SU-DHL-6 (cell line): ENCODE results near the gene HLF.

Experiments used
- H2AFZ ChIP-seq: fragments of 200-600 bp; sonication (generic); 2 replicates; pipeline ENCODE4 v1.6.1; 2014; ENCODE audit warnings: low read depth, mild to moderate bottlenecking, moderate library complexity, mixed read lengths, antibody characterized with exemption, low read length; ENCODE audit not compliant: severe bottlenecking
- H3F3A ChIP-seq: fragments of 200-600 bp; shearing (Covaris generic); 2 replicates; pipeline ENCODE4 v1.6.0; 2016; ENCODE audit warnings: antibody characterized with exemption, mild to moderate bottlenecking; ENCODE audit not compliant: insufficient read depth
- H3K27ac ChIP-seq: fragments of 200-600 bp; sonication (generic); 2 replicates; pipeline ENCODE4 v1.5.1; 2016; ENCODE audit warnings: low read depth, mild to moderate bottlenecking, low read length, moderate library complexity, mixed read lengths
- H3K27me3 ChIP-seq: fragments of 200-600 bp; sonication (generic), shearing (Covaris generic); 2 replicates; pipeline ENCODE4 v1.6.0; 2014; ENCODE audit warnings: mild to moderate bottlenecking, low read length
- H3K36me3 ChIP-seq: fragments of 200-600 bp; sonication (generic); 2 replicates; pipeline ENCODE4 v1.6.1; 2014; ENCODE audit warnings: mild to moderate bottlenecking, low read length, mixed read lengths
- H3K4me2 ChIP-seq: fragments of 300-600, 200-600 bp; shearing (Covaris generic), sonication (generic); 2 replicates; pipeline ENCODE4 v1.6.0; 2014; ENCODE audit warnings: low read length, low read depth, mild to moderate bottlenecking; ENCODE audit not compliant: poor library complexity, severe bottlenecking
- H3K4me3 ChIP-seq: fragments of 200-600 bp; sonication (generic); 2 replicates; pipeline ENCODE4 v1.5.1; 2014; ENCODE audit warnings: antibody characterized with exemption, low read length, mild to moderate bottlenecking, mixed read lengths; ENCODE audit not compliant: insufficient read depth, poor library complexity, severe bottlenecking
- H3K79me2 ChIP-seq: fragments of 200-600 bp; sonication (generic); 2 replicates; pipeline ENCODE4 v1.6.1; 2014; ENCODE audit warnings: mild to moderate bottlenecking, low read length, moderate library complexity; ENCODE audit not compliant: insufficient read depth
- H3K9ac ChIP-seq: fragments of 200-600 bp; sonication (generic); 2 replicates; pipeline ENCODE4 v1.7.0; 2014; ENCODE audit warnings: mild to moderate bottlenecking, low read length
- H3K9me2 ChIP-seq: fragments of 200-600 bp; sonication (generic); replicated peaks from 2 replicates; pipeline ENCODE4 v1.6.1; 2014; ENCODE audit warnings: low read length; ENCODE audit not compliant: insufficient read depth
- H3K9me3 ChIP-seq: fragments of 200-600 bp; sonication (generic); 2 replicates; pipeline ENCODE4 v1.6.1; 2014; ENCODE audit warnings: low read length, mixed read lengths; ENCODE audit not compliant: insufficient read depth
- H4K20me1 ChIP-seq: fragments of 200-600 bp; sonication (generic); 2 replicates; pipeline ENCODE4 v1.6.1; 2014; ENCODE audit warnings: low read depth, mild to moderate bottlenecking, antibody characterized with exemption, low read length, moderate library complexity, mixed read lengths
- CTCF ChIP-seq: fragments of 200-600 bp; sonication (generic); IDR thresholded peaks from one replicate; pipeline ENCODE4 v1.5.1; 2017; ENCODE audit warnings: antibody characterized with exemption, mild to moderate bottlenecking, low read length, moderate library complexity; ENCODE audit not compliant: insufficient read depth, poor library complexity, severe bottlenecking
- EZH2phosphoT487 ChIP-seq: fragments of 200-600 bp; sonication (generic), shearing (Covaris generic); conservative IDR thresholded peaks from 2 replicates; pipeline ENCODE4 v1.6.1; 2018; ENCODE audit warnings: mild to moderate bottlenecking, antibody characterized with exemption, low read length, moderate library complexity, mixed read lengths

The HLF gene

DNA sequence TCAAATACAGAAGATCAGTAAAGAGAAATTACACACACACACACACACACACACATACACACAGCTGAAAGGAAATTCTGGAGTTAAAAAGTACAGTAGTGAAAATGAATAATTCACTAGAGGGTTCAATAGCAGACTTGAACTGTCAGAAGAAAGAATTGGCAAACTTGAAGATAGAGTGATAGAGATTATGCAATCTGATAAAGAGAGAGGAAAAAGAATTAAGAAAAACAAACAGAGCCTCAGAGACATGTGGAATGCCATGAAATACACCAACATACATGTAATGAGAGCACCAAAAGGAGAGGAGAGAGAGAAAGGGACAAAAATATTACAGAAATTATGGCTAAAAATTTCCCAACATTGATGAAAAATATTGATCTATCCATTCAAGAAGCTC is 96.2 kb downstream of the HLF start:
- H3K27ac ChIP-seq: no peak overlapping the region
- H3K36me3 ChIP-seq: no peaks in the 10 kb centered on the region
- H3K9ac ChIP-seq: no peak overlapping the region
- no peaks in the 10 kb centered on the region for H3K79me2 ChIP-seq
- H3K9me2 ChIP-seq: no peaks in the 10 kb centered on the region
- no peak overlapping the region for H3K4me2 ChIP-seq
- H4K20me1 ChIP-seq: no peaks in the 10 kb centered on the region
- H3K27me3 ChIP-seq: no peaks in the 10 kb centered on the region
- no peaks in the 10 kb centered on the region for H3F3A ChIP-seq
- no peaks in the 10 kb centered on the region for H3K9me3 ChIP-seq
- no peak for TF ChIP-seq EZH2phosphoT487
- TF ChIP-seq CTCF: no peak
- no peak overlapping the region for H3K4me3 ChIP-seq
- H2AFZ ChIP-seq: no peak overlapping the region

DNA sequence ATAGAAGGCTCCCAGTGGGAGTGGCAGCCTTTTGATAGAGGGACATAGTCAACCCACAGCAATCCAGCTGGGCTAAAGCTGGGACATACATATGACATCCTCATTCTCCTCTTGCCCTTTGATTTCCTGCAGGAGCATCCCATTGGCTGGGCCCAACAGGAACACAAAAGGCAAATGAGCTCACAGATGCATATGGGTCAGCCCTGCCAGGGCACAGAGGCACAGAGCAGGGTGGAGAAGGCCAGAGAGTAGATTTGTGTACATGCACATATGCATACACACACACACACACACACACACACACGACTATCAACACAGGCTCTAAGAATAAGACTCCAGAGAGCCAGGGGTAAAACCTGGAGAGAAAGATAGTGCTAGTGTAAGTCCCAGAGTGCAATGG is 98.3 kb downstream of the HLF start:
- no peaks in the 10 kb centered on the region for H3F3A ChIP-seq
- no peak overlapping the region for H3K4me2 ChIP-seq
- no peak overlapping the region for H3K9ac ChIP-seq
- no peak overlapping the region for H3K27ac ChIP-seq
- H3K27me3 ChIP-seq: no peaks in the 10 kb centered on the region
- no peak overlapping the region for H3K4me3 ChIP-seq
- H3K9me3 ChIP-seq: no peaks in the 10 kb centered on the region
- TF ChIP-seq CTCF (no peak), EZH2phosphoT487 (no peak)
- H3K9me2 ChIP-seq: no peaks in the 10 kb centered on the region
- no peaks in the 10 kb centered on the region for H3K36me3 ChIP-seq
- H2AFZ ChIP-seq: no peak overlapping the region
- H3K79me2 ChIP-seq: no peaks in the 10 kb centered on the region
- H4K20me1 ChIP-seq: no peaks in the 10 kb centered on the region

DNA sequence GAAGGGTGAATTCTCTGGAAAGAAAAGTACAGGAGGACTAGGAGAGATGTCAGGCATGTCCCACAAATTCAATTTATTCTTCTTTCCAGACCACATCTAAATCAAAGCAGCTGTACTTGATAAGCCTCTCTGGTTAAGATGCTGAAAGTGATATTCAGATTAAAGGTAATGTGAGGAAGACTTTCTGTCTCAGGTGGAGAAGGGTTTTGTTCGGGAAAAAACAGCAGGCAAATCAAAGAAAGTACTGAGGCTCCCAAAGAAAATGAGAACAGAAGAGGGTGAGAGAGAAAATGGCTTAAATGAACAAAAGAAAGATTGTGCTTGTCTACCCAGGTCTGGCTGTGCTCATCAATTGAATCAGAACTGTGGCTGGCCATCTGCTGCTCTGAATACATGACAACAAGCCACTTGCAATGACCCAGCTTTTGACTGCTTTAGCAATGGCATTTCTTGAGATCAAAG is 101.3 kb downstream of the HLF start:
- Histone ChIP-seq H2AFZ (no peak overlapping the region), H3K9me3 (no peaks in the 10 kb centered on the region)

More for the DNA sequence above, 101.3 kb downstream of the HLF start:
- no peaks in the 10 kb centered on the region for H4K20me1 ChIP-seq
- no peaks in the 10 kb centered on the region for H3F3A ChIP-seq
- no peak overlapping the region for H3K27ac ChIP-seq
- no peaks in the 10 kb centered on the region for H3K27me3 ChIP-seq
- H3K9ac ChIP-seq: no peak overlapping the region
- H3K4me2 ChIP-seq: no peak overlapping the region
- H3K79me2 ChIP-seq: no peaks in the 10 kb centered on the region
- TF ChIP-seq CTCF (no peak), EZH2phosphoT487 (no peak)
- no peaks in the 10 kb centered on the region for H3K9me2 ChIP-seq
- H3K4me3 ChIP-seq: no peak overlapping the region
- no peaks in the 10 kb centered on the region for H3K36me3 ChIP-seq
